Lower leg skin (tissue), 4 donors: Measurements from ENCODE around the gene NFATC4. TPM values are rescaled to one million over a fixed set of nuclear protein-coding genes. Genes with fewer than 3 reads are reported as not detected.
A peak's percentile ranks its signal among the peaks of the same experiment; 100 is the strongest.

Experiments used
- DNase-seq, 2 donors: peaks; one replicate each; pipeline ENCODE4 v3.0.0-alpha.2; 2019; ENCODE audit warnings: low spot score in 2 of 2
- H3K4me3 ChIP-seq: fragments of 200-600 bp; sonication (generic); 2 replicates; pipeline ENCODE4 v1.5.1; 2017; ENCODE audit warnings: mild to moderate bottlenecking, low read depth; ENCODE audit not compliant: poor library complexity, severe bottlenecking
- CTCF ChIP-seq, 3 donors: fragments of 450-650 bp; IDR thresholded peaks; one replicate each; pipeline ENCODE4 v1.5.1; 2016; ENCODE audit warnings: antibody characterized with exemption in 3 of 3, mild to moderate bottlenecking in 3 of 3, moderate library complexity in 2 of 3
- POLR2A ChIP-seq, 2 donors: fragments of 450-650 bp; IDR thresholded peaks; one replicate each; pipeline ENCODE4 v1.6.1; 2016 to 2017; ENCODE audit warnings: antibody characterized with exemption in 2 of 2, mild to moderate bottlenecking in 1 of 2, moderate library complexity in 1 of 2
- WGBS, 2 donors: methylation state at CpG; one replicate each; pipeline ENCODE4 v1.1.5; 2018; 5-methylcytosine and 5-hydroxymethylcytosine counted together
- intact Hi-C: fragments of 100-400 bp; cut with DNase I; formaldehyde crosslinking; loops from one replicate; pipeline ENCODE4 v1.15.0; 2023; ENCODE audit warnings: low total_unique reads
- total RNA-seq, 4 donors: library from RNA; depleted of rRNA; stranded (reverse); fragments of >200 nt; gene quantifications; one replicate each; pipeline ENCODE4 v1.1.0, GENCODE V29; 2016

Gene NFATC4
- total RNA-seq, 4 donors from 2014 or later: 8.3 to 26.1 (median 14.0) TPM

GRCh38 chr14:24362241-24362960, 5.6 kb upstream of the NFATC4 start:
- H3K4me3 ChIP-seq: no peak overlapping the region
- intact Hi-C loops: no loop called here
- WGBS, 2 donors: 58 to 69% methylated on average over 2 of the region's 2 CpGs
- DNase-seq: no peak
- TF ChIP-seq POLR2A (IDR thresholded peaks at IDR 0.05): no peak
- TF ChIP-seq CTCF (IDR thresholded peaks at IDR 0.05): no peak

GRCh38 chr14:24363401-24363800, 4.6 kb upstream of the NFATC4 start:
- 93 to 95% methylated on average over 5 of the region's 5 CpGs for WGBS, 2 donors
- no peak for DNase-seq
- TF ChIP-seq POLR2A (IDR thresholded peaks at IDR 0.05): no peak
- TF ChIP-seq CTCF (IDR thresholded peaks at IDR 0.05): no peak
- intact Hi-C loops: no loop called here
- no peak overlapping the region for H3K4me3 ChIP-seq

- intact Hi-C loops: loop anchor here (5.0 kb wide), 1 partner anchor 62 kb away; the partner anchor contains the start of genes CBLN3 and KHNYN
- DNase-seq: no peak
- 42 to 66% methylated on average over 1 of the region's 1 CpG for WGBS, 2 donors
- no peak overlapping the region for H3K4me3 ChIP-seq
- TF ChIP-seq POLR2A (IDR thresholded peaks at IDR 0.05) (no peak), CTCF (IDR thresholded peaks at IDR 0.05) (no peak)
These were observed 3.1 kb upstream of the NFATC4 start for GRCh38 chr14:24364841-24365240.

- intact Hi-C loops: loop anchor here (5.0 kb wide), 1 partner anchor 61 kb away; the partner anchor contains the start of genes CBLN3 and KHNYN
- no peak overlapping the region for H3K4me3 ChIP-seq
- TF ChIP-seq CTCF (IDR thresholded peaks at IDR 0.05) (peak in 1 of 3 donors; percentile 87), POLR2A (IDR thresholded peaks at IDR 0.05) (no peak)
- DNase-seq: peak; percentile 88 to 97
- WGBS, 2 donors: 6 to 7% methylated on average over 28 of the region's 28 CpGs
These were observed 2.2 kb upstream of the NFATC4 start for GRCh38 chr14:24365600-24366412.

GRCh38 chr14:24366413-24366720, 1.6 kb upstream of the NFATC4 start:
- H3K4me3 ChIP-seq: peak overlapping the region; percentile 10
- no peak for DNase-seq
- no peak for TF ChIP-seq POLR2A (IDR thresholded peaks at IDR 0.05)
- no peak for TF ChIP-seq CTCF (IDR thresholded peaks at IDR 0.05)
- WGBS, 2 donors: 4 to 5% methylated on average over 16 of the region's 16 CpGs
- intact Hi-C loops: loop anchor here (5.0 kb wide), 1 partner anchor 61 kb away; the partner anchor contains the start of genes CBLN3 and KHNYN
